GM21381 (cell line): Measurements from ENCODE around the gene UNC5A.

ENCODE experiments used
- ATAC-seq: cut with Tn5 transposase; IDR thresholded peaks from one replicate; pipeline ENCODE4 v1.9.1; 2021; ENCODE audit warnings: mild to moderate bottlenecking, moderate library complexity; ENCODE audit not compliant: unreplicated experiment

Gene UNC5A

GRCh38 chr5:176877793-176878331, 67.5 kb downstream of the UNC5A start:
- ATAC-seq: no peak

GRCh38 chr5:176878463-176878862, 68.1 kb downstream of the UNC5A start:
- no peak for ATAC-seq

- no peak for ATAC-seq
Measured at GRCh38 chr5:176878906-176879662, 68.7 kb downstream of the UNC5A start.

- ATAC-seq: no peak
Measured at GRCh38 chr5:176879663-176880361, 69.5 kb downstream of the UNC5A start.

- ATAC-seq: no peak
Measured at GRCh38 chr5:176880366-176881020, 70.1 kb downstream of the UNC5A start.

GRCh38 chr5:176881021-176881749, 70.8 kb downstream of the UNC5A start:
- no peak for ATAC-seq

- no peak for ATAC-seq
Measured at GRCh38 chr5:176881816-176882566, 71.6 kb downstream of the UNC5A start.

GRCh38 chr5:176882567-176882903, 72.2 kb downstream of the UNC5A start:
- no peak for ATAC-seq

- ATAC-seq: no peak
Measured at GRCh38 chr5:176883700-176884570, 73.6 kb downstream of the UNC5A start.

GRCh38 chr5:176884571-176884890, 74.2 kb downstream of the UNC5A start:
- ATAC-seq: no peak

- ATAC-seq: no peak
Measured at GRCh38 chr5:176886336-176887251, 76.2 kb downstream of the UNC5A start.

- ATAC-seq: no peak
Measured at GRCh38 chr5:176887252-176887849, 77.0 kb downstream of the UNC5A start.

GRCh38 chr5:176888016-176888864, 77.9 kb downstream of the UNC5A start:
- no peak for ATAC-seq

GRCh38 chr5:176888865-176889165, 78.5 kb downstream of the UNC5A start:
- no peak for ATAC-seq

GRCh38 chr5:176889321-176890280, 79.2 kb downstream of the UNC5A start:
- ATAC-seq: no peak
